ENCODE data around the gene PRKAG1.

The PRKAG1 gene

DNA sequence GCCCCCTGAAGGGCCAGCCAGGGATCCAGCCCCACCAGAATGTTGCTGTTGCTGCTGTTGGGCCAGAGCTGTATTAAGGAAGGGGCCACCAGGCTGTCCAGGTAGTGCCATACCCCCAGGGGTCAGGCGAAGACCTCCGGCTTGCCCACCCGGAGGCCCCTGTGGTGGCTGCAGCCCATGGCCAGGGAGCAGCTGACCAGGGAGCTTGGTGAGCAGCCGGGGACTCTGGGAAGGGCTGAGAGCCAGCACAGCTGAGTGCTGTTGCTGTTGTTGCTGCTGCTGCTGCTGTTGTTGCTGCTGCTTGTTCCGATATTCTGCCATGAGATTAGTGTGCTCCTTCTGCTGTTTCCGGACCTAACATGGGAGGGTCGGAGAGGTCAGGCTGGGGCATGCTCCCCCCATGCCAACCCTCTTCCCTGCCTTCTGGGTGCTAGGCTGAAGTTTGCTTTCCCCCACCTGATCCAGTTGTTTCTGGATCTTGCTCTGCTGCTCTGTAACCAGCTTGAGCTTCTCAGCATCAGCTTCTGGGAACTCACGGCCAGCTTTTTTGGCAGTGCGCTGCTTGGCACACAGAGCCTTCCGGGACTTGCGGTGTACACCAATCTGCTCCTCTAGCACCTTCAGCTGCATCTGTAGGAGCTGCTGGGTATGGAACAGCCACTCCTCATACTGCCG, 15.2 kb upstream of the PRKAG1 start:
- in situ Hi-C loops (cut with HindIII; ENCODE audit: low sequenced_read_pairs): no loop called here

DNA sequence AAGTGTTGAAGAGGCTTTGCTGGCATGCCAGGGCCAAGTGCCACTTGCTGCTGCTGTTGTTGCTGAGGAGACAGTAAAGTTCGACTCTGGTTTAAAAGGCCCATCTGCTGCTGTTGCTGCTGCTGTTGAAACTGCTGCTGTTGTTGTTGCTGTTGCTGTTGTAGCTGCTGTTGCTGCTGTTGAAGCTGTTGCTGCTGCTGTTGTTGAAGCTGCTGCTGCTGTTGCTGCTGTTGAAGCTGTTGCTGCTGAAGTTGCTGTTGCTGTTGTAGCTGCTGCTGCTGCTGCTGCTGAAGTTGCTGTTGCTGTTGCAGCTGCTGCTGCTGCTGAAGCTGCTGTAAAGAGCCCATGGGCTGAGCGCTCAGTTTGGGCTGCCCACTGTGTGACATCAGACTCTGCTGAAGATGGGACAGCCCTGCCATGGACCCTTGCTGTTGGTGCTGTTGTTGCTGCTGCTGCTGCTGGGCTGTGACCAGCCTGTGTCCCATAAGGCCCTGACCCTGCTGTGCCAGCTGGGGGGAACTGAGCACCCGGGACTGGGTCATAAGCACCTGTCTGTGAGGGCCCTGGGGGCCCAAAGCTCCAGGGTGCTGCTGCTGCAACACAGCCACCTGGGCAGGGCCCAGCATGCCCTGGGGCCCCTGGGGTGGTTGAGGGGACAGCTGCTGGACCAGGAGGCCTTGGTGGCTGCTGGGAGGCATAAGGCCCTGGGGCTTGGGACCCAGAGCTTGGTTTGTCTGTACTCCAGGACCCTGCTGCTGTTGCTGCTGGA, 14.3 kb upstream of the PRKAG1 start:
- in situ Hi-C loops (cut with HindIII; ENCODE audit: low sequenced_read_pairs): no loop called here

DNA sequence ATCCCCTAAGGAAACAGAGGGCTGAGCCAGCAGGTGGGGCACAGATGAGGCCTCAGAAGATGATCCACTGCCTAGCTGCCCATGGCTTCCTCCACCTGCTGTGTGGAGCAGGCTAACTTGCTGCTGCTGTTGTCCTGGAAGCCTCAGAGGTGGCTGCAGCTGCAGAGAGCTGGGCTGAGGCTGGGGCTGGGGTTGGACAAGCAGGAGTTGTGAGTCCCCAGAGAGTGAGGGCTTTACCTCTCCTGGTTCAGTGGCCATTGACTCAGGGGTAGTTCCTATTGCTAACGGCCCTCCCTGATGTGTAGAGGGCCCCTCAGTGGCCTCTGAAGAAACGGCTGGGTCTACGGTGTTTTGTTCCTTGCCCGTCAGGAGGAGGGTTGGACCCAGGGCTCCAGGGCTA, 13.7 kb upstream of the PRKAG1 start:
- in situ Hi-C loops (cut with HindIII; ENCODE audit: low sequenced_read_pairs): no loop called here

DNA sequence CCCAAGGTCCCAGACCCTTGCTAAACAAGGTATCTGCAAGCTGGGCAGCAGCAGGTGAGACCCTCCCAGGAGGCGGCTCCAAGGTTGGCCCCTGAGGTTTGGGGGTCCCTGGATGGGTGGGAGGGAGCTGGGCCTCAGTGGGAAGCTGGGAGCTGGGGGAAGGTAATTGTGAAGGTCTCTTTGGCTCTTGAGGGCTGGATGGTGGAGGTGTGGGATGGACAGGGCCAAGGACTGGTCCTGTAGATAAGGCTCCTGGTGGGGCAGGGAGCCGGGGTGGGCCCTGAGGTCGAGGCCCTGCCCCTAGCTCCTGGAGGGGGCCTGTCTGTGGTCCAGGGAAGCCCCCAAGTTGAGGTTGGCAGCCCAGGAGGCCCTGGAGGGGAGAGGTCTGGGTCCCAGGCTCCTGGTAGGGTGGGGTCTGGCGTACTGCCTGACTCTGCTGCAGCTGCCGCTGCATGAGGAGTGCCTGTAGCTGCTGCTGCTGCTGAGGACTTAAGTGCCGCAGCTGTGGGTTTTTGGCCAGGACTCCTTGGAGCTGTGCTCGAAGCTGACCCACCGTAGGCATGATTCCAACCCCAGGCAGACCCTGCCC, 13.1 kb upstream of the PRKAG1 start:
- in situ Hi-C loops (cut with HindIII; ENCODE audit: low sequenced_read_pairs): no loop called here

DNA sequence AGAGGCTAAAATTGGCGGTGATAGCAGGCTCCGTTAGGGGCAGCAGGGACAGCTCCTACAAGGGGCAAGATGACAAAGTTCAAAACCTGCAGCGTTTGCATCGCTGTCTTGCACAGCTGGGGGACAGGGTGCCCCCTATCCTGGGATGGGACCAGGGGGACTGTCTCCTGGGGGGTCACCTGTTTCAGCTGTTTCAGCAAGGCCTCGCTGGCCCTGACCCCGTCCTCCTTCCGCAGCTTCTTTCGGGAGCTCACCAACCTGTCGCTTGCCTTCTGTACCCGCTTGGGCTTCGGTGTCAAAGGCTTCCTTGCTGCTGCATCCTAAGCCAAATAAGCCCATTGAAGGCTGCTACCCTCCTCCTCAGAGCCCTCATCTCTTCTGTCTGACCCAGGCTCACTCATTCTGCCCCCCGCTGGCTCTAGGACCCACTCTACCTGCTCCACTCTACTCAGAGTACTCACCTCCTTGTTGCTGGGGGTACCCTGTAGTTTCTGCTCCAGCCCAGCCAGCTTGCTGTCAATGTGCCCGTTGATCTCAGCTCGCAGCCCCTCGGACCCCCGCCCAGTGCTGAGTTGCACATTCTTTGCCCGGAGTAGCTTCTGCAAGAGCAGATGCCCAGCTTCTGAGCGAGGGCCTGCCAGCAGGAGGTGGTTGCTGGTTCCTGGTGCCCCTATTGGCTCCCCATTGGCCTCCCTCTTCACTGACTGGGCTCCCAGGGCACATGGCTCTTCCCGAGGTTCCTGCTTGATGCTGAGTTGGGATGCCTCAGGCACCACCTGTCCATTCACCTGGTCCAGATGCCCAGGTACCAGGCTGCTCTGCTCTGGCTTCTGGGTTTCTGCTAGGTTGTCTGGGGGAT, 12.4 kb upstream of the PRKAG1 start:
- in situ Hi-C loops (cut with HindIII; ENCODE audit: low sequenced_read_pairs): no loop called here

DNA sequence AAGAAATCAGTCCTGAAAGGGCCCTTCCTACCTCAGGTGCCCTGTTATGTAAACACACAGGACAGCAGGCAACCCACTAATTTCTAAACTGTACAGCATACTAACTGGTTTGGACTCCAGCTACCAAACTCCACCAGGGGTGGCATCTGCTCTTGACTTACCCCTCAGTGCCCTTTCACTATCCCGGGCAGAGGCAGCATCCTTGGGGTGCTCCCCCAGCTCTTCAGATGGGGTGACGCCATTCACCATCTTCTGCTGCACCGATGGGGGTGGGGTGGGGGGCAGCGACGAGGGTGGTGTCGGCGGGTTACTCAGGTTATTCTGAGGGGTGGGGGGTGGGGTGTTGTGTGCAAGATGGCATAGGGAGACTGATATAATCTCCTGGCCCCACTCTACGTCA, 11.5 kb upstream of the PRKAG1 start:
- in situ Hi-C loops (cut with HindIII; ENCODE audit: low sequenced_read_pairs): no loop called here

DNA sequence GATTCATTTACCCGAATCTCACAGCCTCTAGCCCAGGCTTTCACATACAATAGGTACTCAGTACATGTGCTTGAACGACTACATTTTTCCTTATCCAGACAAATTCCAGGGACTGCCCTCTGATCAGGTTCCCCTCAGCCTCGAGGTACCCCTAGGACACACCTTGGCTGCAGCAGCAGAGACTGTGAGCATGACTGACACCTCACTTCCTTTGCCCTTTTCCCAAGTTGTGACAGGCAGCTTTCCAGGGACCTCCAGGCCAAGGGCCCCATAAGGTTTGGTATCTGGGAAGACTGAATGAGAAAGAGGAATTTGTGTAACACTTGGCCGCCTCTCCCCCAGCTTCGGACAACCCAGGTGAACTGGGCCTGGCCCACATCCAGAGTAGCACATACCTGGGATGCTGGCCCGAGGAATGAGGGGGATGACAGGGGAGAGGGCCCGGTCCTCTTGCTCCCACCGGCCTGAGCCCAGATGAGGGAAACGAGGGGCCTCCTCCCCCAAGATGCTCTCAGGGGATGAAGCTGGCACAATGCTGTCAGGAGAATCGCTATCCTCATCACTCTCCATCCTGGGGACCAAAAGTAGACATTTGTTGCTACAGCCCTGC, 10.2 kb upstream of the PRKAG1 start:
- in situ Hi-C loops (cut with HindIII; ENCODE audit: low sequenced_read_pairs): no loop called here

DNA sequence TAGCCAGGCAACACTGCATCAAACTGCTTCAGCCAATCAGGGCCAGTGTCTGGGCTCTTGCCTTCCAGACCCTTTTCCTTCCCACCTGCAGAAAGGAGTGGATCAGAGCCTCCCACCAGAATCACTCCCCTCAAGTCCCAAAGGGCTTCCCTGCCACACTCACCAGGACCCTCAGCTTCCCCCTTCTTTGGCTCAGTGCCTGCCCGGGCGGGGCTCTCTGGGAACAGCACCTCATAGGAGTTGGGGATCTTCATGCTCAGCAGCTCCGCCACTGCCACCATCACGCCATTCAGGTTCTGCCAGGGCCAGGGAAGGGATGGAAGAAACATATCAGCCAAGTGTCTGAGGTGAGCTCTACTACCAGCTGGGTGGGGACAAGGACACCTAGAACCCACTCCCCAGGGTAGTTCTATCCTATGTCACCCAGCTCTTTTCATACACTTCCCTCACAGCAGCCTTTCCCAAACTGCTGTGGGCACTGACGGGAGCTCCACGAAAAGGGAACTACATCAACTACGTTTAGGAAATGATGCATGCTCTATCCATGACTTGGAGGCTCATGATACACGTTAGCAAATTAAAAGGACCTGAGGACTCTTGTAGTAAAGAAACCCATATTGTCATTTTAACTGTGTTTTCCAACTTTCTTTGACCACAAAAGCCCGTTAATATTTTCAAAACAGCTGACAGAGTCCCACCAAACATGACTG, 9.4 kb upstream of the PRKAG1 start:
- in situ Hi-C loops (cut with HindIII; ENCODE audit: low sequenced_read_pairs): no loop called here

DNA sequence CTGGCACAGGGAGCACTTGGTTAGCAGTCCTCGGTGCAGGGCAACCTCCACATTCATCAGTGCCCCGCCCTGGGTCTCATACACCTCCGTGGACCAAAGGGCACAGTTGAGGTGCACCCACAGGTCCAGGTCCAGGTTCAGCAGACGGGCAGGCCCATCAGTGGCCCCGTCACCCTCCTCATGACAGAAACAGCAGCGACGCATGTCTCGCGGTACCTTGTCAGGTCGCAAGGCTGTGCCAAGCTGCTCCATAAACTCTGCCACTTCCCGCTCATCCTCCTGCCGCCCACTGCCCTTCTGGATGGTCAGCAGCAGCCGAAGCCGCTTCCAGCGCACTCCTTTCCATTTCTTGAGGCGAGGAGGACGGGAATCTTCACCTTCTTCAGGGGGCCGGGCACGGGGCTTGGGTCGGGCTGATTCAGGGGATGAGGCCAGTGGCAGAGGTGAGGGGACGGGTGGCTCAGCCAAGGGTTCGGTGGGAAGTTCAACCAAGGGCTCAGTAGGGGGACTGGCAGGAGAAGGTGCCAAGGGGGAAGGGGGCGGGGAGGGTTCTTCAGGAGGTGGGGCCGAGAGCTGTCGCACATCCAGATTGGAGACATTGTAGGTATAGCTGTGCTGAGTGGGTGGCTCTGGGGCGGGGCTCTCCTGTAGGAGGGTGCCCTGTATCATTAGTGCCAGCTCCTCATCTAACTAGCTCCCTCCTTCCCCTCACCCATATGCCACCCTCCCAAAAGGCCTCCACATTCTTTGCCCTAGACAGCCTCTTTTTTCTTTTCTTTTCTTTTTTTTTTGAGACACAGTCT, 8.3 kb upstream of the PRKAG1 start:
- in situ Hi-C loops (cut with HindIII; ENCODE audit: low sequenced_read_pairs): no loop called here

DNA sequence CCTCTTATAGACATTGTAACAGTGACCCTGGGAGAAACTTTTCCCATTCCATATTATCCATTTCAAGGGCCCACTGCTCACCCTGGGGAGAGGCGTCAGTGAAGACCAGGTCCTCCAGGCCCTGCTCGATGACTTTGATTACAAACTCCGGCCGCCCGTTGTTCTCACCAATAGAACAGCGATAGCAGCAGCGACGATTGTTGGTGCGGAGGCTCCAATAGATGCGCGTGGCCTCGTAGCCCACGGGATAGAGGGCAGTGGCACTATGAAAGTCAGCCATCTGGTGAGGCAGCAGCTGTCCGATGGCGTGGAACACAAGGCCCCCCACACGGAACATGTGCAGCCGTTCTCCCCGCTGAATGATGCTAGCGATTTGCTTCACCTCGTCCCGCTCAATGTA, 7.5 kb upstream of the PRKAG1 start:
- in situ Hi-C loops (cut with HindIII; ENCODE audit: low sequenced_read_pairs): no loop called here

DNA sequence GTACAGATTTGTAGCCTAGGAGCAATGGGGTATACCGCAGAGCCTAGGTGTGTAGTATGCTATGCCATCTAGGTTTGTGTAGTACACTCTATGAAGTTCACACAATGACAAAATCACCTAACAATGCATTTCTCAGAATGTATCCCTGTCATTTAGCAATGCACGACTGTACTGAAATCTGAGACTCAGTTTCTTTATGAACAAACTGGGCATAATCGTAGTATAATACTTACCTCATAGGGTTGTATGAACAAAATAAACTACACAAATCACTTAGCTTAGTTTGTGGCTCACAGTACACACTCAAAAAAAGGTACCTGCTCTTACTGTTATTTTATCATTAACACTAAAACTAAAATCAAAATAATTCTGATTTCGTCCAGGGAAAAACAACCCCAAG, 6.9 kb upstream of the PRKAG1 start:
- in situ Hi-C loops (cut with HindIII; ENCODE audit: low sequenced_read_pairs): no loop called here

DNA sequence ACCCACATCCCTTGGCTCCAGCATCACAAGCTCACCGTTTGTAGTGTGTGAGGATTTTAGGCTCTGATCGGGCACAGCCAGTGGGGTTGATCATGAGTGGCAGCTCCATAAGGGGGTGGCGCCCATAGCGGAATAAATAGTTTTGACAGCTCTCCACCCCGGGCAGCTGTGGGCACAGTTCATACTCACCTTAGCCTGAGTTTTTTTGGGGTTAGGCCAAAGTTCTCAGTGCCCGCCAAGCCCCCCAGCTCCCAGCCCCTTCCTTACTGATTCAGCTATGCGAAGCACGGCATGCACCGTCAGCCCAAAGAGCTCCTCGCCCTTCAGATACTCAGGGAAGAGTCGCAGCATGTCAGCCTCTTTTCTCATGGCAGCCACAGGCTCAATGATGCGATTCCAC, 6.0 kb upstream of the PRKAG1 start:
- in situ Hi-C loops (cut with HindIII; ENCODE audit: low sequenced_read_pairs): loop anchor here (5.0 kb wide), 1 partner anchor 243 kb away; the partner anchor contains the start of gene TUBA1C

DNA sequence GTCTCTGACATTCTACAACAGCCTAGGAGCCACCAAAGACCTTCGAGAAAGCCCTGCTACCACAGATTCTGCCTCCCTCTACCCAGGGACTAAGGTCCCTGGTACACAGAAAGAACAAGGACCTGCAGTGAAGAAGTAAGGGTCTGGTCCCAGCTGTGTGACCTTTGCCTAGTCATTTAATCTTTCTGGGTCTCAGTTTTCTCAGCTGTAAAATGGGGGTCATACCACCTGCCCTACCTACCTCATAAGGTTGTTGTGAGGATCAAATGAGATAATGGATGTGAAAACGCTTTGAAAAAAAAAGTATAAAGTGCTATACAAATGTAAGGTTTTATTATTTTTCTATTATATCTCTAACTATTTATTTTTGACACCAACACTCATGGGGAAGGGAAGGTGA, 5.2 kb upstream of the PRKAG1 start:
- in situ Hi-C loops (cut with HindIII; ENCODE audit: low sequenced_read_pairs): loop anchor here (5.0 kb wide), 1 partner anchor 243 kb away; the partner anchor contains the start of gene TUBA1C

DNA sequence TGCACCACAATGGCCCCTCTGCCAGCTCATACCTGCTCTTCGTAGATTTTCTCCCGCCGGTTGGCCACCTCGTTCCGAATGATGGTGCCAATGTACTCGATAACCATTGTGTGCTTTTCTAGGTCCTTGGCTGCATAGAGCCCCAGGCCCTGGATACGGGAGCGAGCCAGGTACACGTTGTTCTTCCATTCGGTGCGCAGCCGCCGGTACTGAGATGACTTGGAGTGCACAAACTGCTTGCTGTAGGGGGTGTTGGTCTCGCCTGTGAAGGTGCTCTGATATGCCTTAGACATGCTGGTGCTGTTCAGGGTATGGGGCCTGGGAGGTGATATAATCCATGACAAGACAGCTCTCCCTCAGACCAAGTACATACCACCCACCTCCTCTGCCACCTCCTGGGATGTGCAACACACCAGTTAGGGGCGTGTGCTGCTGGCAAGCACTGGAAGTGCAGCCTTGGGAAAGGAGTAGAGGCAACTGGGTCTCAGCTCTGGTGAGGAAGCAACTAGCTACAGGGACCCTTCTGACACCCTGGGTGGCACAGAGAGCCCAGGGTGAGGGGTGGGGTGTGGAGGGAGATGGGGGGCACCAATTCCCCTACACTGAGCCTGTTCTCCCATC, 4.1 kb upstream of the PRKAG1 start:
- in situ Hi-C loops (cut with HindIII; ENCODE audit: low sequenced_read_pairs): loop anchor here (5.0 kb wide), 1 partner anchor 245 kb away; the partner anchor contains the start of gene TUBA1C

DNA sequence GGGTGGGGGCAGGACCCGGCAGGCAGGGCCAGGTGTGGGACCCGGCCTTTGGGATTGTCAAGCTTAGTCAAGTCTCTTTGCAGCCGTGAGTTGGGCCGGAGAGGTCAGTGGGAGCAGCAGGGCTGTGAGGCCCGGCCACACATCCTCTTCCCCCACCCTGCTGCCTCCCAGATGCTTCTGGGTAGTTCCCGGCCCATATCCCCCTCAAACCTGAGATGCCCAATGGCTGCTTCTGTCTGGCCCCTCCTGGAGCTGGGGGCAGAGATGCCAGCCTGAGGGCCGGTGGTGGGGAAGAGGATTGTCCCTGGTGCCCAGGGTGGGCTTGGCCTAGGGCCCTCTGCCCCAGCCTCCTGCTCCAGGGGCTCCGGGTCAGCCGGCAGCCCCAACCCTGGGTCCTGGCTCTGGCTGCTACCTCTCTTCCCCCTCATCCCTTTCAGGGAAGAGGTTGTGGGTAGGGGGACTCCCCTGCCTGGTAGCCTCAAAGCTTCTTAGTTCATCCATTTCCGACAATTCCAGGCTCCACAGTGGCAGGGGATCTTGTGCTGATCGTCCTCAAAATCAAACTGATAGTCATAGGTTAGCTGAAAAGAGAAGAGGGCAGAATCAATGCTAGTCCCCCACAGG, 2.8 kb upstream of the PRKAG1 start:
- in situ Hi-C loops (cut with HindIII; ENCODE audit: low sequenced_read_pairs): loop anchor here (5.0 kb wide), 1 partner anchor 246 kb away; the partner anchor contains the start of gene TUBA1C

DNA sequence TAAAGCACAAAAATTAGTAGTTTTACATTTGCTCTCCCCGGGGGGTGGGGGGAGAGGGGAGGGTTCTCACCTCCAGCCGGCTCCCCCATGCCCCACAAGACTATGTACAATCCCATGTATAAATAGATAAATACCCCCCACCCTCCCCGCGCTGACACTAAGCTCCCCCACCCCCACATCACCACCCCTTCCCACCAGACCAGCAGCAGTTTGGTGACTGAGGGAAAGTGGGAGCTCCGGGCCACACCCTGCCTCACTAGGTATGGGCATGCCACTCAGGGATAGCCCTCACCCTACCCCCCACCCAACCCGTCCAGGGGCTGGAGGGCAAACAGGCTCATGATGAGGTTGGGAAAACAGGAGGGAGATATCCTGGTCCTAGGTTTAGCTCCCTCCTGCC, 1.9 kb upstream of the PRKAG1 start:
- in situ Hi-C loops (cut with HindIII; ENCODE audit: low sequenced_read_pairs): loop anchor here (5.0 kb wide), 1 partner anchor 247 kb away; the partner anchor contains the start of gene TUBA1C

DNA sequence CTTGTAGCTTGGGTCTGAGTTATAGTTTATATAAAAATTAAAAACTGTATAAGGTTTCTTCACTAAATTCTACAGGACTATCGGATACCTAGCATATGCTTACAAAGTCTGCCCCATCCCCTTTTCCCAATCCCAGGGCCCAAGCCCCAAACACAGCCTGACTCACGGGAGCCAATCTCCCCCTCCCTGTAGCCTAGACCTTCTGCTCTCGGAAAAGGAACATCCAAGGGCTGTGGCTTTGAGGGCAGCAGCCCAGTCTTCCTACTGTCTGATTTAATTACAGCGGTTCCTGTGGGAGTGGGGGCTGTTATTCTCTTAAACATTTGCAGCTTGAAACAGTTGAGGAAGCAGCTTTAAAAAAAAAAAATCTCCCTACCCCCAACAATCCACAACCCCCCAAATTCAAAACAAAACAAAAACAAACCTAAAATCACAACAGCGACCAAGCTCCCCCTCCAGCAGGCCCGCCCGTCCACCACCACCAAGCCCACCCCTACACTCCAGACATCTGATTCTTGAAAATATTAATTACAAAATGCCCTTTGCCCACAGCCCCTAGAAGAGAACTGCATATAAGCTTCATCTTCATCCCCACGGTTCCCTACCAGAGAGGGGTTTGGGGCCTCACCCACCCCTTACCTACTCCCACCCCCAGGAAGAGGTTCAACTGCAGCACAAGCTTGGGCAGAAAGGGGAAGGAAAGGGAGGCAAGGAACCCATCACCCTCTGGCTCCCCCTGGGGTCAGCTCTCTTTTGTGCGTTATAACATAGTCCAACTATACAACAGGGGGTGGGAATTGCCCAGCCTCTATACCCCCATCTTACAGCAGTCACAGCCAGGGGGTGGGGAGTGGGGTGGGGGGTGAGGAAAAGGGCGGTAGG, 1.1 kb upstream of the PRKAG1 start:
- in situ Hi-C loops (cut with HindIII; ENCODE audit: low sequenced_read_pairs): loop anchor here (5.0 kb wide), 1 partner anchor 248 kb away; the partner anchor contains the start of gene TUBA1C
